ENCODE results near the gene METTL21A.
A peak's percentile ranks its signal among the peaks of the same experiment; 100 is the strongest.
"Not testable (repeated sequence)": the region's sequence is repeated elsewhere in the genome, so short reads cannot be mapped to it uniquely, and the experiment has no call there.

Gene METTL21A

DNA sequence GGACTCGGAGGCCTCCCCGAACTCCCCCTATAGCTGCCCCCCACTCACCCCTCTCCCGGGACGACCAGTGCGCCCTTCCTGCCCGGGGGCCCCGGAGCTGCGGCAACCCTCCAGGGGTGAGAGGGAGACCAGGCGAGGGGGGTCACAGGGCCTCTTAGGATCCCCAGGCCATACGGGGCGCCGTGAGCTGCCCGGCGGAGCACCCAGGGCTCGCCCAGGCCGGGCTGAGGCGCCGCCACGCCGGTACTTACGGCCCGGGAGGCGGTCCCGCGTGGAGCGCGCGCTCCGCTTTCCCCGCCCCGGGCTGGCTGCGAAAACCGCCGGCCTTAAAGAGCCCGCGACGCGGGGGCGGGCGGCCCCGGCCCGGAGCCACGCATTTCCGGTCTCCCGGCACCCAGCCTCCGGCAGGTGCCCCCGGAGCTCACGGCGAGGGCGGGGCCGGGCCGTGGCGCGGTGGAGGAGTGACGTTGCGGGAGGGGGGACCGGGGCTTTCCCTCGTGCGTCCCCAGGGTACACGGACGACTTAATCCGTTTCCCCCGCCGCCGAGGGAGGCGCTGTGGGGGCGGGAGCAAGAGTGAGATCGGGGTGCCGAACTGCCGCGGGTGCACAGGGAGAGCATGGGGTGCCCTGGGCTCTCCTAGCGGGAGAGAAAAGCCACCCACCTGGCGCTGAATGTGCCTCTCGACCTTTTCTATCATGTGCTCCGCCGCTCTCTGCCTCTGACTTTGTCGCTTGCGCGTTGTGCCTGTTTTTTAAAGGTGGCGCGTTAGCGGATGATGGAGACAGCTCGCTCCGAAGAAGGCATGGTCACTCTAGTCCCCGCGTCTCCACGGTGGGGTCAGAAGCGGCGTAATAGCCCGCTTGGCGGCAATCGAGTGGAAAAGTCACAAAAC is at the start of gene METTL21A:
Gene METTL21A, minus strand, starts transcription at position 381 of the 894 bp plus-strand sequence. CDS start 1,019 bp downstream, outside the sequence.
- DNase-seq = peak; percentile 73

DNA sequence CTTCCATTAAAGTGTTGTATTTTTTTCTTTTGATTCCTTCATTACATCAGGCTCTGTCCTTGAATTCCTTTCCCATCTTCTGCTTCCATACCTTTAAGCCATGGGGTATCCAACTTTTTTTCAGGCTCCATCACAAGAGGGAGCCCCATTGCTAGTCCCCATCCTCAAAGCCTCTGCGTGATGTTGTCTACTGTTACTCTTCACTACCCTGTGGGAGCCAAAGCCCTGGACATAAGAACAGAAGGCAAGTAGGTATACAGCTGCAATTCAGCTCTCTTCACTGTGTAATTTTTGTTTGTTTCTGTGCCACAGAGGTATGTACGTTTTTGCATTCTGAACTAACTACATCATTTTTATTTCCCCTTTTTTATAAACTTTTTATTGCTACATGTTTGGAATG is 49.6 kb upstream of the METTL21A start:
- DNase-seq = no peak

DNA sequence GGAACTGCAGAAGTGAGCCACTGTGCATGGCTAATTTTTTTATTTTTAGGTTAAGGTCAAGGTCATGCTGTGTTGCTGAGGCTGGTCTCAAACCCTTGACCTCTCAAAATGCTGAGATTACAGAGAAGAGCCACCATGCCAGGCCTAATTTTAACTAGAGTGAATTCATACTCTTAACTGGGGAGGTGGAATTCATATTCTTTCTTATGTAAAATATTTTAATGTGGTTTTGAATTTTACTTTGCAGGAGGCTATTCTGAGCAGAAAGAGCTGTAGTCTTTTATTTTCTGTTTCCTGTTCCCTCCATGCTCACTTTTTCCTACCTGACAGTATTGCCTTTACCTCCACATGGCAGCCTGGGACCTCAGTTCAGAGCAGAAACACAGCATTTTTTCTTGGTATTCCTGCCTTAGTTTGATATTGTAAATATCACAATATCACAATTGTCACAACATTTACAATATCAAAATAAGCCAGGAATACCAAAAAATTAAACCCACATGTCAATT is 49.1 kb upstream of the METTL21A start:
- DNase-seq = no peak

DNA sequence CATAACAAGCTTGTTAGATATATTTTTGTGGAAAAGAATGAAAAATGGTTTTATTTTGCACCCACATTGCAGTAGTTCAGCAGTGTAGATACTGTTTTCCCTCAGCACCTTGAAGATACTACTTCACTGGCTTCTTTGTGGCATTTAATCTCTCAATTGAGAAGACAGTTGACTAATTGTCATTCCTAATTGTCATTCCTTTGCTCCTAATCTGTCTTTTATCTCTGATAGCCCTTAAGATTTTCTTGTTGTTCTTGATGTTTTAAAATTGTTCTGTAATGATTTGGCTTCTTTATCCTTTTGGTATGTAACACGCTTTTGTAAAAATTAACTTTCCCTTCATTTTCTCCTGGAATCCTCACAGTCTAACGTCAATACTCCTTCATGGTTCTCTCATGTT is 48.2 kb upstream of the METTL21A start:
- no peak for DNase-seq

DNA sequence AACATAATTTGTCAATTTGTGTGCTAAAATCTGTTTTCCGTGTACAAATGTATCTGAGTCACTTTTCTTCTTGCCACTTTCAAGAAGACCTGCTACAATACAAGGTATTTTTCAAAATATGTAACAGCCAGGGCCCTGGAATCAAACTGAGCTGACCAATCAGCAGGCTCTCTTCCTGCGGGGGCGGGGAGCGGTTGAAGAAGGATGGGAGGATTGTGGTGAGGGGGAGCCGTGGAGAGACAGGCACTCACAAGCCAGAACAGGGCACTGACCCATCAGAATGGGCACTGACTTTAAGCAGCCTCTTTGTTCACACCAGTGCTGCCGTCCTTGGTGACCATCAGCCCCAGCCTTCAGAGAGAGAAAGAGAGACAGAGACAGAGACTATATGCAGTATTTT is 45.7 kb upstream of the METTL21A start:
- no peak for DNase-seq

DNA sequence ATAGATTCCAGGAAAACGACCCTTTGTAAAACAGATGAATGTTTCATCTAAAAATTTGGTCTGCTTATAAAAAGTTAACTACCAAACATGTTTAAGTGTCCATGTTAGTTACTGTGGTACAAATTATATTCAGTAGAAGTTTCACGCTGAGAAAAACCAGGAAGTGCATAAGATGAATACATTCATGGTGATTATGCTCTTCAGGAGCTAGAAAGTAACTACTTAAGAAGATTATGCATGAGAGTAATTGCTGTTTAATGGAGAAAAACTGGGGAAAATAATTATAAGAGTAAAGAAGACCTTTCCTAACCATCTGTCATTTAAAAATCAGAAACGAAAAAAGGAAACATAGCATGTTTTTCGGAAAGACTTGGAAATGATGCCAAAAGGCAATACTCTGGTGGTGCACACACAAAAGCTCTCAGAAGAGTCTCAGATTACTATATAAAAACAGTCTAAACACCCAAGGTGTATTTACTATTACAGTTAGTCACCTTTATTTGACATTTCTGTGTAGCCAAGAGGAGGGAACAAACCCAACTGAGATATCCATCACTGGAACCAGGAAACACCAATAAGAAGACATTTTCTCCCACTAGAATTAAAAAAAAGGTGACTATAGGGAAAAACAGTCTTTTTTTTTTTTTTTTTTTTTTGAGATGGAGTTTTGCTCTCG is 38.8 kb upstream of the METTL21A start:
- no peak for DNase-seq

DNA sequence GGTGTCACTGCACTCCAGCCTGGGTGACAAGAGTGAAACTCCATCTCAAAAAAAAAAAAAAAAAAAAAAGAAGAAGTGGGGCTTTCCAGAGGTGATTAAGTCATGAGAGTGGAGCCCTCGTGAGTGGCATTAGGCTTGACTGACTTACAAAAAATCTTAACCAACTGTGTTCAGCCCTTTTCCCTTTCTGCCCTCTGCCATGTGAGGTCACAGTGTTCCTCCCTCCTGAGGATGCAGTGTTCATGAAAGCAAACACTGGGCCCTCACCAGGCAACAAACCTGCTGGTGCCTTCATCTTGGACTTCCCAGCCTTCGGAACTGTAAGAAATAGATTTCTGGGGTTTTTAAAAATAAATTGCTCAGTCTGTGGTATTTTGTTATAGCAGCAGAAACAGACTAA is 37.0 kb upstream of the METTL21A start:
- DNase-seq = no peak

DNA sequence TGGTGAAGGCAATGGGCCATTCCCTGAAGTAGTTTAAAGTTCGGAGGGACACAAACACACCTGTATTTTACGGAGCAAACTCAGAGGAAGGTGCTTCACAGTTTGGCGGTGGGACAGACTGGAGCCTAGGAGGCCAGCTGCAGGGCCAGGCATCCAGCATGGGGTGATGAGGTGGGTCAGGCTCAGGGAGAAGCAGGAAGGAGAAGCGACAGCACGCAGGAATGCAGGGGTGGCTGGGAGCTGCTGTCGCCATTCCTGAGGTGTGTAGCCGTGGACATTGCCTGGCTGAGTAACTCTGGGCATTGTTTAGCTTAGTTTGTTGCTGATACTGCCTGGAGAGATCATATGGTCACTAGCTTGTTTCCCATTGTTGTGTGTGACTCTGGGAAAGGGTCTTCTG is 35.8 kb upstream of the METTL21A start:
- no peak for DNase-seq

DNA sequence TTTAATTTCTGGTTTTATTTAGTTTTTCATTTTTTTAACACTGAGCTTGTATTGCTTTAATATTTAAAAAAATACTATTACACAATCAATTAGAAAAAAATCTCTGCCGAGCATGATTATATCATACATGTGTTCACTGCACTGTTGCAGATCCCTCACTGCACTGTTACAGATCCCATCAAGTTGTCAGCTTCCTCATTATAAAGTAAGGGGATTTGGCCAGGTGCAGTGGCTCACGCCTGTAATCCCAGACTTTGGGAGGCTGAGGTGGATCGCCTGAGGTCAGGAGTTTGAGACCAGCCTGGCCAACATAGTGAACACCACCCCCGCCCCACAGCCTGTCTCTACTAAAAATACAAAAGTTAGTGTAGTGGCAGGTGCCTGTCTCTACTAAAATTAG is 33.0 kb upstream of the METTL21A start:
- DNase-seq = no peak

DNA sequence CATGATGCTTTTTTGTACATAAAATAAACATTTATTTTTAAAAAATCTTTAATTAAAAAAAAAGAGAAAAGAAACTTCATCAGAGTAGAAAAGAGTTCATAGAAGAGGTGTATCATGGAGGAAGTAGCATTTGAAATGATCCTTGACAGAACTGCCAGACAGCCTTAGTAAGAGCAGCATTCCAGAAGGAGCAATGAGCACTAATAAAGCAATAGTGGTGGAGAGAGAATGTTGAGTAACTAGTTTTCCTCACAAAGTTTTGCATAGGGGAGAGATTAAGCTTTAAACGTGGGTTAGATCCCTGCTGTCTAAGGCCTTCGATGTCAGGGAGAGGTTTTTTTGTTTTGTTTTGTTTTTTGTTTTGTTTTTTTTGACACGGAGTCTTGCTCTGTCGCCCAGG is 29.8 kb upstream of the METTL21A start:
- no peak for DNase-seq

DNA sequence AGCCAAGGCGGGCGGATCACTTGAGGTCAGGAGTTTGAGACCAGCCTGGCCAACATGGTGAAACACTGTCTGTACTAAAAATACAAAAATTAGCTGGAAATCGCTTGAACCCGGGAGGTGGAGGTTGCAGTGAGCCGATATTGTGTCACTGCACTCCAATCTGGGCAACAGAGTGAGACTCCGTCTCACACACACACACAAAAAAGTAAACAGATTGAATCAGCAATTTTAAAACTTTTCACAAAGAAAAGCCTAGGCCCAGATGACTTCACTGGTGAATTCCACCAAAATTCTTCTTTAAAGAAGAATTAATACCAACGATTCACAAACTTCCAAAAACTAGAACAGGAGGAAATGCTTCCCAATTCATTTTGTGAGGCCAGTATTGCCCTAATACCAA is 21.4 kb upstream of the METTL21A start:
- DNase-seq = not testable (repeated sequence)

DNA sequence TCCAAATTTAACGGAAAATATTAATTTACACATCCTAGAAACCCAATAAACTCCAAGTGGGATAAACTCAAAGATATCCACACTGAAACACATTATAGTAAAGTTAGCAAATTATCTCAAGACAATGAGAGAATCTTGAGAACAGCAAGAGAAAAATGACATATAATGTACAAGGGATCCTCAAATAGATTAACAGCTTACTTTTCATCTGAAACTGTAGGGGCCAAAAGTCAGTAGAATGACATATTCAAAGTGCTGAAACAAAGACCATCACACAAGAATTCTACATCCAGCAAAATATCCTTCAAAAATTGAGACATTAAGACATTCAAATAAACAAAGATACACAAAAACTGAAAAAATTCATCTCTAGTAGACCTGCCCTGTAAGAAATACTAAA is 18.7 kb upstream of the METTL21A start:
- DNase-seq = no peak

DNA sequence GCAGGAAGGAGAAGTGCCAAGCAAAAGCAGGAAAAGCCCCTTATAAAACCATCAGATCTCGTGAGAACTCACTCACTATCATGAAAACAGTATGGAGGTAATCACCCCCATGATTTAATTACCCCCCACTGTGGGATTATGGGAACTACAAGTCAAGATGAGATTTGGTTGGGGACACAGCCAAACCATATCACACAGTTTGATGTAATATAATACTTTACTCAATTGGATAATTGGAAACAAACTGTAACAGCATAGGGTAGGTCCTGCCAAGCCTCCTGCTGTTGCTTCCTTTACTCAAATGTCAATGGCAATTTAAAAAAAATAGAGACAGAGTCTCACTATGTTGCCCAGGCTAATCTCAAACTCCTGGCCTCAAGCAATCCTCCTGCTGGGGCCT is 15.5 kb upstream of the METTL21A start:
- DNase-seq = no peak

DNA sequence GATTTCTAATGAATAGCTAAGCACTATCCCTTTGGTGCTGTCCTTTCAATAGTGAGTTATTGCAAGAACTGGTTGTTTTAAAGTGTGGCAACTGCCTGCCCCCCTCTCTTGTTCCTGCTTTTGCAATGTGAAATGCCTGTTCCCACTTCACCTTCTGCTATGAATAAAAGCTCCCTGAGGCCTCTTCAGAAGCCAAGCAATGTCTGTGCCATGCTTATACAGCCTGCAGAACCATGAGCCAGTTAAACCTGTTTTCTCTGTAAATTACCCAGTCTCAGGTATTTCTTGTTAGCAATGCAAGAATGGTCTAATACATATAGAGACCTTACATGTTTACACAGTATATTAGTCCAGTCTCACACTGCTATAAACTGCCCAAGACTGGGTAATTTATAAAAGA is 15.0 kb upstream of the METTL21A start:
- DNase-seq = no peak

DNA sequence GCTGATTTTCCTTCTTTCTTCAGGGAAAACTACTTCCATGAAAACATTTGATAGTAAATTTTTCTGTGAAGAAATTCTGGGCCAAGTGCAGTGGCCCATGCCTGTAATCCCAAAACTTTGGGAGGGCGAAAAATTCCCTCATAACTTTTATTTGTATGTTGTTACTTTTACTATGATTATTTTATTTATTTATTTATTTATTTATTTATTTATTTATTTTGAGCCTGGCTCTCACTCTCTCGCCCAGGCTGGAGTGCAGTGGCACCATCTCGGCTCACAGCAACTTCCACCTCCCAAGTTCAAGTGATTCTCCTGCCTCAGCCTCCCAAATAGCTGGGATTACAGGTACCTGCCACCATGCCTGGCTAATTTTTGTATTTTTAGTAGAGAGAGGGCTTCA is 14.1 kb upstream of the METTL21A start:
- not testable (repeated sequence) for DNase-seq

DNA sequence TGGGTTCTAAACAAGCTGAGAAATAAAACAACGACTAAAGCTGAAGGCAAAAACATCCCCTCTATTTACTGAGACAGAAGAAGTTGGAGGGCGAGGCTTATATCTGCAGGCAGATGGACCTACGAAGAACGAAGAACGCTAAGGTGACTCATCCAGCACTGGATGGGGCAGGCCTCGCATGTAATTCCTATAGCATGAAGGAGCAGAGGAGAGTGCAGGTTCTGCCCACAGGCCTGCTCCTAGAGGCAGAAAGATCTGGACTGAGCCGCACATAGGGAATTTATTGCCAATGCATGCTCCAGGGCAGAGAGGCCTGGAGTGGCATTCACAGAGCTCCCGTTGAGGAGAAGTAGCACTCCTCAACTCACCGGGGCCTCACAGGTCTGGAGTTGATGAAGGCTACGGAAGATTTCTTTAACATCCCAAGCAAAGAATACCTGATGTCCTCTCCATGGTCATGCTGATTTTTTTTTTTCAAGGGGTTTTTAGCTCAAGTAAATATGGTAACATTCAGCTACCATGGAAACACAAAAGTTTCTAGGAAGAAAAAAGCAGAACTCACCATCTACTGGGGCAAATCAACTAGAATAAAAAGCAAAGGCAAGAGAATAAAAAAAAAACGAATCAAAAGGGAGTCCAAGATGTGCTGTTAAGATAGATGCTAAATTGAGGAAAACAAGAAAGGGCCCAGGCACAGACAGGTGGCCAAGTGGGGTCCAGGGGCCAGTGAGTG is 10.4 kb upstream of the METTL21A start:
- DNase-seq = no peak

DNA sequence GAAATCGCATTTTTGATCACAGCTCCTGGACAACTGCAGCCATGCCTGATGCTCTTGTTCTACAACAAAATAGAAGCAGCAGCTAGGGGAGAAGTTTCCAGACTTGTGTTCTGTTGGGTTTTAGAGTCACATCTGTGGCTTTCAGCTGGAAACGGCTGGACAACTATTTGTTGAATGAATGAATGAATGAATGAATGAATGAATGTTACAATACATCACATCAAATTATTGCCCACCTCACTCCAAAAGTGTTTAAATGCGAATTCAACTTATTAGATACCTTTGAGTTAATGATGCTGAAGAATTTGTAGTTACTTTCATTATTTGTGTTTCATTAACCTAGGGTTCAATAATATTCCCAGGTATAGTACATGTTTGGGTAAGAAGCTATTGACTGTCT is 8.5 kb upstream of the METTL21A start:
- no peak for DNase-seq

DNA sequence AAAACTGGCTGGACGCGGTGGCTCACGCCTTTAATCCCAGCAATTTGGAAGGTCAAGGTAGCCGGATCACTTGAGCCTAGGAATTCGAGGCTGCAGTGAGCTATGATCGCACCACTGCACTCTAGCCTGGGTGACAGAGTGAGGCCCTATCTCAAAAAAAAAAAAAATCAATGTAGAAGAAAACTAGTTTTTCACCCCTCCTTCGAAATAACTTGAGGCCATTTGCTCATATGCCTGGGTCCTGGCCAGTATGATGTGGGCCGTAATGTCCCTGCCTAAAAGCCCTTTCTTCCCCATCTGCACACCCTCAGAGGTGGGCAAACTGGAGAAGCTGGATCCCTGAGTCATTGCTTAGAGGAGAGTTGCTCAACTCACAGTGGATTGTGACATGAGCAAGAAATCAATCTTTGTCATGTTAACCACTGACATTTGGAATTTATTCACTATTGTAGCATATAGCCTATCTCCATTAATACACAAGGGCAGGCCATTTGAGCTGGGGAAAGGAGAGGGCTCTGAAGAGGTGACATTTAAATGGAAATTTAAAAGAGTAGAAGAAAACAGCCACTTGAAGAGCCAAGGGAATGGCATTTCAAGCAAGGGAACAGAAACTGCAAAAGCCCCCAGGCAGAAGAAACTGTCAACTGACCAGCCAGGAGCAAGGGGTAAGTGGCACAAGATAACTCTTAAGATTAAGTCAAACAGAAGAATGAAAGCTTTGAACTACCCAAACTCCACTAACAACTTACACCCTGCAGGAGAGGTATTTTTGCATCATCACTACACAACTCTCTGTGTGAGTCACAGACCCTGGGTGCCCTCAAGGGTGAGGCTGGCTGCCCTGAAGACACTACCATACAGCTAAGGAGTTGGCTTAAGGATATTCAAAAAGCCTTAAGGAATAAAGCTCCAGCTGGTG is 7.6 kb upstream of the METTL21A start:
- no peak for DNase-seq

DNA sequence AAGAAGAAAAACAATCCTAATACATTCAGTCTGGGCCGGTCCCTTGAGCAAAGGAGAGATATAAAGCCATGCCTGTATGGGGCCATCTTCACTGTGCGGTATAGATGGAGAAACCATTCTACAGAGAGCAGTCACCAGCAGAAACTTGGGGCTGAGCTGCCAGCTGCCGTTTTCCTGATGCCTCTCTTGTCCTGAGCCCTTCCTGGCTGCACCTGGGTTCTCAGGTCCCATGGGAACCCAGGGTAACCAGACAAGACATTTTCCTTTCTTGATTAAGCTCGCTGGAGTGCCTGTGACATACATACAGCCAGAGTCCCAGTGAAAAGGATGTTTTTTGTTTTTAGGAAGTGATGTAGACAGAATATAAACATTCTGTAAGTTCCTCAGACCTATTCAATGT is 5.3 kb upstream of the METTL21A start:
- DNase-seq = no peak

DNA sequence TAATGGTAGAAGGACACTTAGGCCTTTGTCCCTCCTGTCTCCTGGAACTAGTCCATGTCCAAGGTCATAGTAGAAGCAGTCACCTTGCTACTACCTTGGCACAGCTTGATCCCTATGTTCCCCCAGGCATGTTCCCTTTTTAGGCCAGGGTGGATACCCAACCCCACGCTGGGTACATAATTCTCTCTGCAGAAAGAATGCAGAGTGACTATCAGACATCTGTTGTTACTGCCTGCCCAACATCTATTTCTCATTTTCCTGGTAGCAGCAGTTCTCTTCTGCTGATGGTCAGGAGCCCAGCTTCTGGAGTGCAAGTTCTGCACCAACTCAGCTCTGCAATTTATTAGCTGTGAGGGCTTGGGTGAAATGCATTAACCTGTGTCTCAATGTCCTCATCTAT is 4.4 kb upstream of the METTL21A start:
- no peak for DNase-seq

DNA sequence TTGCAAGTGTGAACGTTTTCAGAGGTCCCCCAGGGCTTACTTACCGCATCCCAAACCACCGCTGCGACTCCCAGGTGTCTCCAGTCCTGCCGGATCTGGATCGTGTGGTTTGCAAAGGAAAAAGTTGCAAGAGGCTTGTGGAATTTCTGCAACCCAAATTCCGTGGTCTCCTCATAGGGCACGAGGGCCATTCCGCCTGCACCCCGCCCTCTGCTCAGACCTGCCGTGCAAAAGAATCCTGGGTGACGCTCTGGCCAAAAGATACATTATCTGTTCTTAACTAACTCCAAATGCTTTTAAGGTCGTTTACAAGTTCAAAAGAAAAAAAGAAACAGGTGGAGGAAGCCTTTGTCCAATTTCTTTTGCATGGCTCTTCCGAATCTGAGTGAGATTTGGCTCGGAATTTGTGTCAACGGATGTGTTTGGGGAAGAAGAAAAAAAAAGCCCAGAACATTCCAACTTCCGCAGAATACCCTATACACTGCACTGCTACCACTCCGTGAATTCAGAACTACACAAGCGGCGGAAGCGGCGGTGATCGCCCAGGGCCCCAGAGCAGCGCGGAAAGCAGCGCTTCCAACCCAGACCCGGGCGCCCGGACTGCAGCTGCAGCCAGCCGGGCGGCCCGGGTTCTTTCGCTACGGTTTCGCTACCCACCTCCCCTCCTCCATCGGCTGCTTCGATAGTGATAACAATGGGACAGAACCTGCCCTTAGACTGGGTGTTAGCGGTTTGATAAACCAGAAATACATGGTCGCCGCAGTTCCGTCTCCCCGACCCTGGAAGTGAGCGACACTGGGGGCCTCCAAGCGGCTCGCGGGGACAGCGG is 795 bp downstream of the METTL21A start:
- DNase-seq = peak; percentile 50

Measured in amniotic stem cell (primary cell).